ENCODE results near the gene KRT32. TPM values are rescaled to one million over a fixed set of nuclear protein-coding genes. Genes with fewer than 3 reads are reported as not detected.

The KRT32 gene
- total and polyA plus RNA-seq, 2 experiments from 2014 or later: not detected

- no peaks in the 10 kb centered on the region for H3K36me3 ChIP-seq (ENCODE audit: low read depth)
- WGBS, 2 experiments (ENCODE audit: low coverage in 1 of 2, low lambda C conversion rate in 2 of 2, missing lambda C conversion rate in 2 of 2): 64 to 67% methylated on average over 7 of the region's 7 CpGs
- H4K20me1 ChIP-seq (ENCODE audit: insufficient read depth): no peaks in the 10 kb centered on the region
- no peak overlapping the region for H2AFZ ChIP-seq
- TF ChIP-seq EZH2 (IDR thresholded peaks at IDR 0.05; ENCODE audit: insufficient read depth, poor library complexity, severe bottlenecking): no peak
- TF ChIP-seq EZH2phosphoT487 (IDR thresholded peaks at IDR 0.05; ENCODE audit: insufficient read depth, low read depth): no peak
- no peaks in the 10 kb centered on the region for H3K9me3 ChIP-seq (ENCODE audit: low read depth)
- no peaks in the 10 kb centered on the region for H3K79me2 ChIP-seq (ENCODE audit: insufficient read depth)
- H3K27ac ChIP-seq: no peak overlapping the region
- no peaks in the 10 kb centered on the region for H3K27me3 ChIP-seq (replicated peaks; ENCODE audit: insufficient read depth)
- H3F3A ChIP-seq (ENCODE audit: insufficient read depth): no peaks in the 10 kb centered on the region
- no peak for DNase-seq
- no peak overlapping the region for H3K4me2 ChIP-seq (ENCODE audit: unreplicated experiment)
- H3K4me3 ChIP-seq: no peak overlapping the region
- no peaks in the 10 kb centered on the region for H3K9me2 ChIP-seq (ENCODE audit: insufficient read depth)
- H3K9ac ChIP-seq: no peak overlapping the region
- in situ Hi-C loops (cut with MboI): no loop called here
- H3K4me1 ChIP-seq (ENCODE audit: insufficient read depth): no peaks in the 10 kb centered on the region
Observed at GRCh38 chr17:41512546-41513167, 45.5 kb upstream of the KRT32 start.

GRCh38 chr17:41511716-41512115, 44.5 kb upstream of the KRT32 start:
- Histone ChIP-seq H3K9me2 (ENCODE audit: insufficient read depth) (no peaks in the 10 kb centered on the region), H3K4me2 (ENCODE audit: unreplicated experiment) (no peak overlapping the region), H3K9ac (no peak overlapping the region), H3K36me3 (ENCODE audit: low read depth) (no peaks in the 10 kb centered on the region), H4K20me1 (ENCODE audit: insufficient read depth) (no peaks in the 10 kb centered on the region), H3K4me3 (no peak overlapping the region), H2AFZ (no peak overlapping the region), H3K27me3 (replicated peaks; ENCODE audit: insufficient read depth) (no peaks in the 10 kb centered on the region), H3K27ac (no peak overlapping the region), H3K4me1 (ENCODE audit: insufficient read depth) (no peaks in the 10 kb centered on the region), H3F3A (ENCODE audit: insufficient read depth) (no peaks in the 10 kb centered on the region), H3K9me3 (ENCODE audit: low read depth) (no peaks in the 10 kb centered on the region), H3K79me2 (ENCODE audit: insufficient read depth) (no peaks in the 10 kb centered on the region)
- no peak for DNase-seq
- WGBS, 2 experiments (ENCODE audit: low coverage in 1 of 2, low lambda C conversion rate in 2 of 2, missing lambda C conversion rate in 2 of 2): 80 to 86% methylated on average over 10 of the region's 10 CpGs
- TF ChIP-seq EZH2 (IDR thresholded peaks at IDR 0.05; ENCODE audit: insufficient read depth, poor library complexity, severe bottlenecking) (no peak), EZH2phosphoT487 (IDR thresholded peaks at IDR 0.05; ENCODE audit: insufficient read depth, low read depth) (no peak)
- in situ Hi-C loops (cut with MboI): no loop called here

- in situ Hi-C loops (cut with MboI): no loop called here
- no peak overlapping the region for H3K9ac ChIP-seq
- H4K20me1 ChIP-seq (ENCODE audit: insufficient read depth): no peaks in the 10 kb centered on the region
- WGBS, 2 experiments (ENCODE audit: low coverage in 1 of 2, low lambda C conversion rate in 2 of 2, missing lambda C conversion rate in 2 of 2): 93 to 98% methylated on average over 4 of the region's 4 CpGs
- H3K9me2 ChIP-seq (ENCODE audit: insufficient read depth): no peaks in the 10 kb centered on the region
- H3K27me3 ChIP-seq (replicated peaks; ENCODE audit: insufficient read depth): no peaks in the 10 kb centered on the region
- H3K9me3 ChIP-seq (ENCODE audit: low read depth): no peaks in the 10 kb centered on the region
- no peaks in the 10 kb centered on the region for H3K4me1 ChIP-seq (ENCODE audit: insufficient read depth)
- H3K79me2 ChIP-seq (ENCODE audit: insufficient read depth): no peaks in the 10 kb centered on the region
- H3K36me3 ChIP-seq (ENCODE audit: low read depth): no peaks in the 10 kb centered on the region
- H3F3A ChIP-seq (ENCODE audit: insufficient read depth): no peaks in the 10 kb centered on the region
- H3K4me2 ChIP-seq (ENCODE audit: unreplicated experiment): no peak overlapping the region
- no peak overlapping the region for H3K4me3 ChIP-seq
- no peak overlapping the region for H2AFZ ChIP-seq
- no peak overlapping the region for H3K27ac ChIP-seq
- no peak for TF ChIP-seq EZH2 (IDR thresholded peaks at IDR 0.05; ENCODE audit: insufficient read depth, poor library complexity, severe bottlenecking)
- TF ChIP-seq EZH2phosphoT487 (IDR thresholded peaks at IDR 0.05; ENCODE audit: insufficient read depth, low read depth): no peak
- no peak for DNase-seq
Observed at GRCh38 chr17:41511116-41511515, 43.9 kb upstream of the KRT32 start.

- no peak for DNase-seq
- Histone ChIP-seq H3K4me2 (ENCODE audit: unreplicated experiment) (no peak overlapping the region), H3F3A (ENCODE audit: insufficient read depth) (no peaks in the 10 kb centered on the region), H2AFZ (no peak overlapping the region), H3K79me2 (ENCODE audit: insufficient read depth) (no peaks in the 10 kb centered on the region), H3K9me2 (ENCODE audit: insufficient read depth) (no peaks in the 10 kb centered on the region), H3K27ac (no peak overlapping the region), H3K9me3 (ENCODE audit: low read depth) (no peaks in the 10 kb centered on the region), H3K9ac (no peak overlapping the region), H3K27me3 (replicated peaks; ENCODE audit: insufficient read depth) (no peaks in the 10 kb centered on the region), H4K20me1 (ENCODE audit: insufficient read depth) (no peaks in the 10 kb centered on the region), H3K36me3 (ENCODE audit: low read depth) (no peaks in the 10 kb centered on the region), H3K4me3 (no peak overlapping the region), H3K4me1 (ENCODE audit: insufficient read depth) (no peaks in the 10 kb centered on the region)
- TF ChIP-seq EZH2phosphoT487 (IDR thresholded peaks at IDR 0.05; ENCODE audit: insufficient read depth, low read depth): no peak
- no peak for TF ChIP-seq EZH2 (IDR thresholded peaks at IDR 0.05; ENCODE audit: insufficient read depth, poor library complexity, severe bottlenecking)
- 74 to 80% methylated on average over 7 of the region's 7 CpGs for WGBS, 2 experiments (ENCODE audit: low coverage in 1 of 2, low lambda C conversion rate in 2 of 2, missing lambda C conversion rate in 2 of 2)
- in situ Hi-C loops (cut with MboI): no loop called here
Observed at GRCh38 chr17:41510251-41511065, 43.3 kb upstream of the KRT32 start.

Data from GM23248 (cell line).